PC-3 (cell line): ENCODE data around the gene CAPN8. TPM values are rescaled to one million over a fixed set of nuclear protein-coding genes. Genes with fewer than 3 reads are reported as not detected.
A peak's percentile ranks its signal among the peaks of the same experiment; 100 is the strongest.

Experiments
- ATAC-seq: fragments of 200-7000 bp; cut with Tn5 transposase; 2 replicates; pipeline ENCODE4 v1.9.1; 2020; ENCODE audit warnings: mild to moderate bottlenecking, moderate library complexity
- BruUV-seq: library from RNA; stranded (reverse); fragments of 400-500 nt; replicated peaks from 2 replicates; lab custom pipeline; 2021; lab: Mats Ljungman, UMichigan
- CTCF ChIA-PET: fragments of 300-600 bp; sonication (Branson Sonifier 250); formaldehyde crosslinking; loops from one replicate; lab custom pipeline; 2022; ENCODE audit warnings: antibody characterized with exemption; lab: Charles Lee
- POLR2A ChIA-PET: fragments of 300-600 bp; sonication (Branson Sonifier 250); formaldehyde crosslinking; loops from one replicate; lab custom pipeline; 2022; ENCODE audit warnings: antibody characterized with exemption; ENCODE audit not compliant: unreplicated experiment; lab: Charles Lee
- DNase-seq: peaks from one replicate; pipeline ENCODE4 v3.0.0-alpha.2; 2015
- H2AFZ ChIP-seq: fragments of 300-600 bp; sonication (generic); 2 replicates; pipeline ENCODE4 v1.6.0; 2016; ENCODE audit warnings: antibody characterized with exemption, low read length
- H3F3A ChIP-seq: fragments of 300-600 bp; sonication (generic); one replicate; pipeline ENCODE4 v1.6.0; 2017; ENCODE audit warnings: antibody characterized with exemption, low read length, control low read depth, mild to moderate bottlenecking; ENCODE audit not compliant: unreplicated experiment
- H3K27ac ChIP-seq: fragments of 300-600 bp; sonication (generic); 2 replicates; pipeline ENCODE4 v1.5.1; 2016; ENCODE audit warnings: mild to moderate bottlenecking, low read length
- H3K27me3 ChIP-seq: fragments of 300-600 bp; sonication (generic); 2 replicates; pipeline ENCODE4 v1.6.1; 2016; ENCODE audit warnings: low read length, mixed read lengths
- H3K36me3 ChIP-seq: fragments of 300-600 bp; sonication (generic); 2 replicates; pipeline ENCODE4 v1.6.1; 2016; ENCODE audit warnings: low read depth, mixed run types, low read length, mixed read lengths
- H3K4me1 ChIP-seq: fragments of 300-600 bp; sonication (generic); 2 replicates; pipeline ENCODE4 v1.5.1; 2016; ENCODE audit warnings: low read length; ENCODE audit not compliant: insufficient read depth
- H3K4me2 ChIP-seq: fragments of 300-600 bp; sonication (generic); 2 replicates; pipeline ENCODE4 v1.6.0; 2016; ENCODE audit warnings: low read length
- H3K4me3 ChIP-seq: fragments of 300-600 bp; sonication (generic); 2 replicates; pipeline ENCODE4 v1.5.1; 2016; ENCODE audit warnings: mild to moderate bottlenecking, low read length, mixed read lengths
- H3K79me2 ChIP-seq: fragments of 300-600 bp; sonication (generic); 2 replicates; pipeline ENCODE4 v1.6.1; 2017; ENCODE audit warnings: low read length, mixed read lengths
- H3K9ac ChIP-seq: fragments of 300-600 bp; sonication (generic); 2 replicates; pipeline ENCODE4 v1.6.0; 2016; ENCODE audit warnings: mild to moderate bottlenecking, low read length
- H3K9me2 ChIP-seq: fragments of 300-600 bp; sonication (generic); replicated peaks from 2 replicates; pipeline ENCODE4 v1.6.1; 2016; ENCODE audit warnings: mixed run types, low read length, mixed read lengths
- H3K9me3 ChIP-seq: fragments of 300-600 bp; sonication (generic); 2 replicates; pipeline ENCODE4 v1.6.1; 2016; ENCODE audit warnings: low read length, mixed read lengths
- H4K20me1 ChIP-seq: fragments of 300-600 bp; sonication (generic); 2 replicates; pipeline ENCODE4 v1.6.1; 2016; ENCODE audit warnings: low read length, mixed read lengths
- CTCF ChIP-seq: fragments of 300-600 bp; sonication (generic); conservative IDR thresholded peaks from 2 replicates; pipeline ENCODE4 v1.5.1; 2017; ENCODE audit warnings: antibody characterized with exemption, low read depth, mild to moderate bottlenecking, low read length
- EZH2 ChIP-seq: fragments of 300-600 bp; sonication (generic); IDR thresholded peaks from one replicate; pipeline ENCODE4 v1.6.1; 2017; ENCODE audit warnings: antibody characterized with exemption, mild to moderate bottlenecking, low read length; ENCODE audit not compliant: unreplicated experiment
- EZH2phosphoT487 ChIP-seq: fragments of 300-600 bp; sonication (generic); IDR thresholded peaks from 2 replicates; pipeline ENCODE4 v1.6.1; 2018; ENCODE audit warnings: mild to moderate bottlenecking, antibody characterized with exemption, low read length, borderline replicate concordance
- intact Hi-C: fragments of 100-400 bp; cut with micrococcal nuclease; formaldehyde crosslinking; loops from 2 replicates; pipeline ENCODE4 v1.9.0; 2023
- total RNA-seq: library from RNA; depleted of rRNA; stranded (reverse); fragments of >200 nt; gene quantifications from 2 replicates; pipeline ENCODE4 v1.2.3, GENCODE V29; 2014

CAPN8 gene
- total RNA-seq, 1 experiment from 2014 or later, result 5.9 TPM

DNA sequence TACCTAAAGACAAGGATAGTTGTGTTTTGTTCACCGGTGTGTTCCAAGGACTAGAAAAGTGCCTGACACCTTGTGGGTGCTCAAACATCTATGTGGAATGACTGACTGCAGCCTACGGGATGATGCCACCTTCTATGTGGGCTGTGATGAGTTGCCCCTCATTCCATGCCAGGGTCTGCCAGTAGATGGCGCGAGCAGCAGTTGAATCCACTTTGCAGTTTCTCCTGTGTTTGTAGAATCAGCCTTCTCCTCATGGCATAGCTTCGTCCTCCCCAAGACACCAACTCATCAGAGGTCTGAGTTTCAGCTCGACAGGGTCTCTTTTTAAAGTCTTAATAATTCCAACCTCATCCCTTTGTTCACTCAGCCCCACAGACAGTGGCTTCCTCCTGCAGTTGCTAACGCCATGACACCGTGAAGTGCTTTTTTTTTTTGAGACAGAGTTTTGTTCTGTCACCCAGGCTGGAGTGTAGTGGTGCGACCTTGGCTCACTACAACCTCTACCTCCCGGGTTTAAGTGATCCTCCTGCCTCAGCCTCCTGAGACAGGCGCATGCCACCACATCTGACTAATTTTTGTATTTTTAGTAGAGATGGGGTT is 133.7 kb downstream of the CAPN8 start:
- Histone ChIP-seq H2AFZ (no peak overlapping the region), H3K4me3 (no peak overlapping the region), H4K20me1 (no peaks in the 10 kb centered on the region), H3K27ac (no peak overlapping the region), H3K9me2 (no peaks in the 10 kb centered on the region), H3K36me3 (no peaks in the 10 kb centered on the region), H3F3A (no peaks in the 10 kb centered on the region), H3K27me3 (0 out of 2 replicates have a peak, but pooled peaks cover 8% of the 10 kb centered on the region), H3K9me3 (no peaks in the 10 kb centered on the region), H3K79me2 (no peaks in the 10 kb centered on the region), H3K9ac (no peak overlapping the region), H3K4me1 (no peaks in the 10 kb centered on the region), H3K4me2 (no peak overlapping the region)
- BruUV-seq, result no TSS peak
- CTCF ChIA-PET, result interaction anchor here (0.6 to 1.0 kb wide), 2 partner anchors 152 to 394 kb away, joined by 3 to 4 read pairs; no protein-coding TSS in a partner anchor
- POLR2A ChIA-PET, result no interaction called here
- peak; percentile 79 for DNase-seq
- TF ChIP-seq EZH2phosphoT487, result no peak
- peak; percentile 95 for TF ChIP-seq CTCF
- no peak for TF ChIP-seq EZH2
- ATAC-seq, result peak; percentile 69
- intact Hi-C loops, result loop anchor here (1.0 kb wide), 1 partner anchor 152 kb away; no protein-coding TSS in a partner anchor

GRCh38 chr1:223525957-223526356 is 139.5 kb downstream of the CAPN8 start:
- no peaks in the 10 kb centered on the region for H3K79me2 ChIP-seq
- no peaks in the 10 kb centered on the region for H4K20me1 ChIP-seq

More at GRCh38 chr1:223525957-223526356, 139.5 kb downstream of the CAPN8 start:
- Histone ChIP-seq H3K9ac (no peak overlapping the region), H3K4me3 (no peak overlapping the region), H3K27ac (no peak overlapping the region), H3K4me1 (no peaks in the 10 kb centered on the region), H3K9me3 (no peaks in the 10 kb centered on the region), H3K36me3 (no peaks in the 10 kb centered on the region), H3K9me2 (no peaks in the 10 kb centered on the region), H2AFZ (no peak overlapping the region), H3K27me3 (peaks cover 5% of the 10 kb centered on the region; the same call in 1 of the 2 replicates), H3F3A (no peaks in the 10 kb centered on the region), H3K4me2 (no peak overlapping the region)
- no peak for ATAC-seq
- CTCF ChIA-PET, result no interaction called here
- TF ChIP-seq EZH2 (no peak), CTCF (no peak), EZH2phosphoT487 (no peak)
- DNase-seq, result no peak
- intact Hi-C loops, result no loop called here
- POLR2A ChIA-PET, result no interaction called here
- no TSS peak for BruUV-seq
